Neuron (in vitro differentiated cells): ENCODE data around the gene NFASC.

Experiments used
- H2AFZ ChIP-seq: one replicate; pipeline ENCODE4 v1.6.1; 2013; ENCODE audit warnings: low read depth, mild to moderate bottlenecking, inconsistent platforms, low read length, moderate library complexity
- H3K27me3 ChIP-seq: one replicate; pipeline ENCODE4 v1.6.1; 2013; ENCODE audit warnings: low read length; ENCODE audit not compliant: insufficient read depth
- H3K36me3 ChIP-seq: one replicate; pipeline ENCODE4 v1.6.1; 2013; ENCODE audit warnings: low read length; ENCODE audit not compliant: insufficient read depth
- H3K4me1 ChIP-seq: one replicate; pipeline ENCODE4 v1.6.1; 2013; ENCODE audit warnings: low read length; ENCODE audit not compliant: insufficient read depth
- H3K4me3 ChIP-seq: 2 replicates; pipeline ENCODE4 v1.5.1; 2013; ENCODE audit warnings: mild to moderate bottlenecking, low read length, moderate library complexity
- H3K9me3 ChIP-seq: one replicate; pipeline ENCODE4 v1.6.1; 2013; ENCODE audit warnings: low read length

The NFASC gene

DNA sequence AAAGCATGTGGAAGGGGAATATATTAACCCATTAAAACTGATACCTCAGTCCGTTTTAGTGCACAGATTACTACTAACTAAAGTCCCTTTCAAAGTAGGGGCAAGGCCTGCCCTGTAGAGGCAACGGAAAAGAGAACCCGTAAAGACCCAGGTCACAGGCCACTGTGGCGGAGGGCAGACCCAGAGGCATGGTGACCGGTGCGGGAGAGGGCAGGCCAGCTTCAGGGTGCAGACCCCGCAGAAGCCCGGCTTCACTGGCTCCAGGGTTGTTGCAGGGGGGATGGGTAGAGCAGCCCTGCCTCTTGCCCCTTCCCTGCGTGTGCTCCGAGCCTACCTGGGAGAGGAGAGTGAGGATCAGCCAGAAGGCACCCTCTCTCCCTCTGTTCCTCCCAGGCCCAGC lies 190.1 kb downstream of the NFASC start:
- no peaks in the 10 kb centered on the region for H3K36me3 ChIP-seq
- no peak overlapping the region for H3K4me3 ChIP-seq
- no peaks in the 10 kb centered on the region for H3K4me1 ChIP-seq
- H3K9me3 ChIP-seq: no peaks in the 10 kb centered on the region
- no peaks in the 10 kb centered on the region for H3K27me3 ChIP-seq
- no peak overlapping the region for H2AFZ ChIP-seq

DNA sequence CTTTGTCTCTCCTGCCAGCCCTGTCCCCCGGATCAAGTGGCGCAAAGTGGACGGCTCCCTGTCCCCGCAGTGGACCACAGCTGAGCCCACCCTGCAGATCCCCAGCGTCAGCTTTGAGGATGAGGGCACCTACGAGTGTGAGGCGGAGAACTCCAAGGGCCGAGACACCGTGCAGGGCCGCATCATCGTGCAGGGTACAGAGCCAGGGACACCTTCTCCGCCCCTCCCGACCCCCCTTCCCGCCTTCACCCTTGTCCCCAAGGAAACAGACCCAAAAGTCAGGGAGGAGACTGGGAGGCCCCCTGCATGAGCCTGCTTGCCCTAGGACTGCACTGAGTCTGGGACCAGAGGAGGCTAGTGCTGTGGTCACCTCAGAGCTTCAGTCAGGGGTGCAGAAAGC lies 190.6 kb downstream of the NFASC start:
- Histone ChIP-seq H3K4me1 (no peaks in the 10 kb centered on the region), H3K36me3 (no peaks in the 10 kb centered on the region), H3K9me3 (no peaks in the 10 kb centered on the region), H3K4me3 (no peak overlapping the region), H2AFZ (no peak overlapping the region), H3K27me3 (no peaks in the 10 kb centered on the region)

DNA sequence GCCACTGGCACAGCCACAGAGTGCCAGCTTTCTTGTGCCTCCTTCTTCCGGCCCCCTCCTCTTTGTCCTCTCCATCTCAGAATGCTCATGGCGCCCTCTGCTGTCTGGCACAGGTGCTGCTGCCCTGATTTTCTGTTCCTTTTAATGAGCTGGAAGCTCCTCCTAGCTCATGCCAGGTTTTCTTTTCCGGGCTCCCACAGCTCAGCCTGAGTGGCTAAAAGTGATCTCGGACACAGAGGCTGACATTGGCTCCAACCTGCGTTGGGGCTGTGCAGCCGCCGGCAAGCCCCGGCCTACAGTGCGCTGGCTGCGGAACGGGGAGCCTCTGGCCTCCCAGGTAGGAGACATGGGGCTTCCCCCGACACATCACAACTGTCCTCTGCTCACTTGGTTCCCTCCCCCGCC lies 191.0 kb downstream of the NFASC start:
- H3K4me3 ChIP-seq: no peak overlapping the region
- no peaks in the 10 kb centered on the region for H3K27me3 ChIP-seq
- H3K4me1 ChIP-seq: no peaks in the 10 kb centered on the region
- no peaks in the 10 kb centered on the region for H3K36me3 ChIP-seq
- H2AFZ ChIP-seq: no peak overlapping the region
- H3K9me3 ChIP-seq: no peaks in the 10 kb centered on the region

DNA sequence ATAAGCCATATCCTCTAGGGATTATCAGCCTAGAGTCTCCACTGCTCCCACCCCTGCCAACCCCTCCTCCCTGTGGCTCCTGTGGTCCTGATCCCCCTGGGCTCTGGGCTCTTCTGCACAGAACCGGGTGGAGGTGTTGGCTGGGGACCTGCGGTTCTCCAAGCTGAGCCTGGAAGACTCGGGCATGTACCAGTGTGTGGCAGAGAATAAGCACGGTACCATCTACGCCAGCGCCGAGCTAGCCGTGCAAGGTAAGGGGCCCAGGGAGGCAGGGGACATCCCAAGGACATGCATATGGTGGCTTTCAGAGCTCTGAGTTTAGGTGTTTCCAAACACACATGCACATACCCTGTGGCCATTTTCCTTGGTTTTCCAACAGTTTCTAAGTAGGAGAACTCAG lies 191.7 kb downstream of the NFASC start:
- Histone ChIP-seq H3K9me3 (no peaks in the 10 kb centered on the region), H2AFZ (no peak overlapping the region)

DNA sequence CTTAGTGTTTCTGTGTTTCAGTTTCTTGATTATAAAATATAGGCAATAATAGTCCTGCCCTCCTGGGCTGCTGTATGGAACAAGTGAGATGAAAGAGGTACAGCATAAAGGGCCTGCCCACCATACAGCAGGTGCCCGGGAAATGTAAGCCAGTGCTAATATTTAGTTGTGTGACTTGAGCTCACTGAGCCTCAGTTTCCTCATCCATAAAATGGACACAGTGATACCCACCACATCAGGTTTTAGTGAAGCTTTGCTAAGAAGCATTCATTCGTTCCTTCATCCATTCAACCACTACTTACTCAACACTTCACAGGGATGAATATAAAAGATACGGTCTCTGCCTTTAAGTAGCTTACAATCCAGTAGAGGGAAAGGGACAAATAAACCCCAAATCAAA lies 192.2 kb downstream of the NFASC start:
- no peaks in the 10 kb centered on the region for H3K36me3 ChIP-seq
- H3K9me3 ChIP-seq: no peaks in the 10 kb centered on the region
- H2AFZ ChIP-seq: no peak overlapping the region
- no peaks in the 10 kb centered on the region for H3K27me3 ChIP-seq
- H3K4me3 ChIP-seq: no peak overlapping the region
- H3K4me1 ChIP-seq: no peaks in the 10 kb centered on the region

More for the DNA sequence above, 191.7 kb downstream of the NFASC start:
- no peaks in the 10 kb centered on the region for H3K36me3 ChIP-seq
- no peaks in the 10 kb centered on the region for H3K4me1 ChIP-seq
- no peaks in the 10 kb centered on the region for H3K27me3 ChIP-seq
- no peak overlapping the region for H3K4me3 ChIP-seq

DNA sequence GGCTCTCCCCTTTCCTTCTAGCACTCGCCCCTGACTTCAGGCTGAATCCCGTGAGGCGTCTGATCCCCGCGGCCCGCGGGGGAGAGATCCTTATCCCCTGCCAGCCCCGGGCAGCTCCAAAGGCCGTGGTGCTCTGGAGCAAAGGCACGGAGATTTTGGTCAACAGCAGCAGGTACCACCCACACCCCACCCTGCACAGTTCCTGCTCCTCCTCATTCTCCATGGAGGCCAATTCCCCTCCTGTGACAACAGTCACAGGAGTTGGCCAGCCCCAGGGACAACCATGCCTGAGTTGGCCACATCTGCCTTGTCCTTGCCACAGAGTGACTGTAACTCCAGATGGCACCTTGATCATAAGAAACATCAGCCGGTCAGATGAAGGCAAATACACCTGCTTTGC lies 193.6 kb downstream of the NFASC start:
- H3K4me1 ChIP-seq: no peaks in the 10 kb centered on the region
- H3K9me3 ChIP-seq: no peaks in the 10 kb centered on the region
- H2AFZ ChIP-seq: no peak overlapping the region
- no peaks in the 10 kb centered on the region for H3K27me3 ChIP-seq
- H3K4me3 ChIP-seq: no peak overlapping the region
- H3K36me3 ChIP-seq: no peaks in the 10 kb centered on the region

DNA sequence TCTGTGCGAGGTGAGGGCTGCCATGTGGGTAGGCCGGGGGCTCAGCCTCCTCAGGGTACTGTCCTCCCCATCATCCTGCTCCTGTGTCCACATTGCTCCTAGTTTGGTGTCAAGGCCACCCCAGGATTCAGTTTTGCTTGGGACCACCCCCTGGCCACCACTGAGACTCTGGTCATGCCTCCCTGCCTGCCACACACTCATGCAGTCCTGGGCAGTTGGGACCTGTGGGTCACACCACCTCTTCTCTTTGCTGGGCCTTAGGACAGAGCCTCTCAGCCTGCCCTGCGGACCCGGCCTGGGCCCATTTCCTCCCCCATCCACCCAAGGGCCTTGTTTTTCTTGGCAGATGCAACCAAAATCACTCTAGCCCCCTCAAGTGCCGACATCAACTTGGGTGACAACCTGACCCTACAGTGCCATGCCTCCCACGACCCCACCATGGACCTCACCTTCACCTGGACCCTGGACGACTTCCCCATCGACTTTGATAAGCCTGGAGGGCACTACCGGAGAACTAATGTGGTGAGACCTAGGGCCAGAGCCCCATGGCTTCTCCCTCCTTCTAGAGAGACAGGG lies 194.2 kb downstream of the NFASC start:
- no peak overlapping the region for H2AFZ ChIP-seq

DNA sequence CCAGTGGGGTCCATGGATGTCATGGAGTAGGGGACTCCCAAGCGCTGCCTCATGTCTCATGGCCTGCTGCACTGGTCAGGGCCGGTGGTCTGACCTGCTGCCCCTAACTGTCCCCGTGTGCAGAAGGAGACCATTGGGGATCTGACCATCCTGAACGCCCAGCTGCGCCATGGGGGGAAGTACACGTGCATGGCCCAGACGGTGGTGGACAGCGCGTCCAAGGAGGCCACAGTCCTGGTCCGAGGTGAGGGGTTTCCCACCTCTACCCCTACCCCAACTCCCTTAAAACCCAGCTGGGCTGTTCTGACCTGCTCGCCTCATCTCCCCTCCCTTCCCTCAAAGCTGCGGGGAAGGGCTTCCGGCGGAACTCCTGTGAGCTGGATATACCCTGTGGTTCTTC lies 195.0 kb downstream of the NFASC start:
- no peak overlapping the region for H3K4me3 ChIP-seq
- H2AFZ ChIP-seq: no peak overlapping the region
- no peaks in the 10 kb centered on the region for H3K27me3 ChIP-seq
- no peaks in the 10 kb centered on the region for H3K4me1 ChIP-seq
- no peaks in the 10 kb centered on the region for H3K36me3 ChIP-seq
- no peaks in the 10 kb centered on the region for H3K9me3 ChIP-seq

More for the DNA sequence above, 194.2 kb downstream of the NFASC start:
- Histone ChIP-seq H3K9me3 (no peaks in the 10 kb centered on the region), H3K4me3 (no peak overlapping the region), H3K4me1 (no peaks in the 10 kb centered on the region), H3K27me3 (no peaks in the 10 kb centered on the region), H3K36me3 (no peaks in the 10 kb centered on the region)

DNA sequence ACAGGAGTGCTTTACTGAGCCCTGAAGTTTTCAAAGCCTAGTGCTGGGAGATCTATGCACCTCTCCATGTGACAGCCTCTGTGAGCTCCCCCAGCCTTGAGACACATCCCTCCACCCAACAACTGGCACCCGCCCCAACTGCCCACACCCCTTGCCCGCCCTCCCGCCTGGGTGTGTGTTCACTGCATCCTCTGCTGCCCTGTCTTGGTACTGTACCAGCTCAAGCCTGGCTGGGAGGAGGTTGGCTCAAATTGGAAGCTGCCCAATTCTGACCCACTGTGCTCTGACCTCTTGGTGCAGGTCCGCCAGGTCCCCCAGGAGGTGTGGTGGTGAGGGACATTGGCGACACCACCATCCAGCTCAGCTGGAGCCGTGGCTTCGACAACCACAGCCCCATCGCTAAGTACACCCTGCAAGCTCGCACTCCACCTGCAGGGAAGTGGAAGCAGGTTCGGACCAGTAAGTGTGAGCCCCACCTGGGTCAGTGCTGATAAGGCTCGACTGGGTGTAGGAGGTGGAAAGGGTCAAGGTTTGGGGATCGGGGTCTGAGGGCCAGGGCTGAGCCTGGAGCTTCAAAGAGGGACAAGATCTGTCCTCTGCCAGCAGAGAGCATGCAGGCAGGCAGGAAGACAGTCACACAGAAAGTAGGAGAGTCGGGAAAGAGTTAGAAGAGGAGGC lies 195.6 kb downstream of the NFASC start:
- no peak overlapping the region for H3K4me3 ChIP-seq

DNA sequence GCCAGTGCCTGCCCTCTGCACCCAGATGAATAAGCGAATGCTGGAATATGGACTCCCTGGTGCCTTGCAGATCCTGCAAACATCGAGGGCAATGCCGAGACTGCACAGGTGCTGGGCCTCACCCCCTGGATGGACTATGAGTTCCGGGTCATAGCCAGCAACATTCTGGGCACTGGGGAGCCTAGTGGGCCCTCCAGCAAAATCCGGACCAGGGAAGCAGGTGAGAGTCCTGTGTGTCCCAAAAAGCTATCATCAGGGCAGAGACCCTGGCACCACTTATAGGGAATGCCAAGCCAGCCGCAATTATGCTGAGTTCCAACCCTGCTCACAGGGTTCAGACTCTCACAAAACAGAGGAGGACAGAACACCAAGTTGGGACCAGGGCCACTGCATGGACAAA lies 196.4 kb downstream of the NFASC start:
- Histone ChIP-seq H3K27me3 (no peaks in the 10 kb centered on the region), H3K4me1 (peaks cover 4% of the 10 kb centered on the region), H3K4me3 (no peak overlapping the region), H3K9me3 (no peaks in the 10 kb centered on the region), H3K36me3 (no peaks in the 10 kb centered on the region), H2AFZ (no peak overlapping the region)

More for the DNA sequence above, 195.6 kb downstream of the NFASC start:
- no peak overlapping the region for H2AFZ ChIP-seq
- no peaks in the 10 kb centered on the region for H3K27me3 ChIP-seq
- H3K9me3 ChIP-seq: no peaks in the 10 kb centered on the region
- H3K4me1 ChIP-seq: peaks cover 3% of the 10 kb centered on the region
- no peaks in the 10 kb centered on the region for H3K36me3 ChIP-seq

DNA sequence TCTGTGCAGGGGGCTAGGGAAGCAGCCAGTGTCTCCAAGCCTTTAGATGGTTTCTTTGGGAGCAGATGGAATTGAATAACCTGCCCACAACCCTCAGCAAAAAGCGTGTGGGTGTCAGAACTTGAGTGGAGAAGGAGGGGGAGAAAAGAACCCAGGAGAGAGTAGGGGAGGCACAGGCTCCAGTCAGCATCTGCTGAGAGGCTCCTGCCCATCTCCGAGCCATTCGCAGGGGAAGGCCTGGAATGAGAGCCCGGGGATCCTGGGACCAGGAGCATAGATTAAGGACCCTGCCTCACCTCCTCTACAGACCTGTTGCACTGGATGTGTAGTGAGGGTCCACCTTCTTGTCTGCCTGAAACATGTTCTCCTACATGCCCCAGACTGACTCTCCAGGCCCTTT lies 197.3 kb downstream of the NFASC start:
- no peaks in the 10 kb centered on the region for H3K9me3 ChIP-seq
- H3K4me1 ChIP-seq: peaks cover 4% of the 10 kb centered on the region
- no peak overlapping the region for H2AFZ ChIP-seq
- no peak overlapping the region for H3K4me3 ChIP-seq
- no peaks in the 10 kb centered on the region for H3K27me3 ChIP-seq
- H3K36me3 ChIP-seq: no peaks in the 10 kb centered on the region

DNA sequence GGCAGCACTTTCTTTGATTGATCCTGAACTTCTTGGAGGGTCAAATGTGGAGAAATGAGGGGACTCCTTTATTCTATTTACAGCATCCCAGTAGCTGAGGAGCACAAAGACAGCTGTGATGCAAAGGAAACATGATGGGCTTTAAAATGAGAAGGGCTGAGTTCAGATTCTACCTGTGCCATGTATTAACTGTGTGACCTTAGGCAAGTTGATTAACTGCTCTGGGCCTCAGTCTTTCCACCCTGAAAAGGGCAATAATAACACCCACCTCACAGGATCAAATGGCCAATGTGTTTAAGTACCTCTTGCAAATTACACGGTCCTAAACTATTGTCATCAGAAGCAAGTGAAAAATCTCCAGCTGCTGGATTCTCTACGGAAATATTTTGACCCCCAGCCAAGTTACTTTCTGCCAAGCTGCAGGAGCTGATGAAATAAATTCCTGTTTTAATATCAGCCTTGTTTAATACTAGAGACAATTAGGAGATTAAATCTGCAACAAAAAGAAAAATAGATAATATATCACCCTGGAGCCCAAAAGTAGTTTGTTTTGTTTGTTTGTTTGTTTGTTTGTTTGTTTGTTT lies 197.9 kb downstream of the NFASC start:
- H3K4me3 ChIP-seq: no peak overlapping the region
- peaks cover 4% of the 10 kb centered on the region for H3K4me1 ChIP-seq
- no peaks in the 10 kb centered on the region for H3K27me3 ChIP-seq
- no peak overlapping the region for H2AFZ ChIP-seq
- no peaks in the 10 kb centered on the region for H3K9me3 ChIP-seq
- no peaks in the 10 kb centered on the region for H3K36me3 ChIP-seq

DNA sequence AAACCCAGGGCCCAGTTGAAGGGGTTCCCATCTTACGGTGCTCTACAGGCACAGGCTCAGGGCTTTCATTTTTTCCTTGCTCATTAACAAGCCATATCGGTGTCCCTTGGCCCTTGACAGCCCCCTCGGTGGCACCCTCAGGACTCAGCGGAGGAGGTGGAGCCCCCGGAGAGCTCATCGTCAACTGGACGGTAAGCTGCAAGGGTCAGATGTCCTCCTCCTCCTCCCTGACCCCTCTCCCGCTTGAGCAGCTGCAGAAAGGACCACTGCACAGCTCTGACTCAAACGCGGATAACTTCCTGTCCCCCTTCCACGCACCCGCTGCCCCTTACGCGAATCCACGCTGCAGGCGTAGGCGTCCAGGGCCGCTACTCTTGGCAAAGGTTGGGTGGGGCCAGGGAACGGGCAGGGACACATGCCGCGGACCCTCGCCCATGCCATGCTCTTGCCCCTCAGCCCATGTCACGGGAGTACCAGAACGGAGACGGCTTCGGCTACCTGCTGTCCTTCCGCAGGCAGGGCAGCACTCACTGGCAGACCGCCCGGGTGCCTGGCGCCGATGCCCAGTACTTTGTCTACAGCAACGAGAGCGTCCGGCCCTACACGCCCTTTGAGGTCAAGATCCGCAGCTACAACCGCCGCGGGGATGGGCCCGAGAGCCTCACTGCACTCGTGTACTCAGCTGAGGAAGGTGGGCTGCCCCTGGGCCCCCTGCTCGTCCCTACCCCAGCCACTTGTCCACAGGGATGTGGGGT lies 198.9 kb downstream of the NFASC start:
- Histone ChIP-seq H3K9me3 (no peaks in the 10 kb centered on the region), H3K27me3 (no peaks in the 10 kb centered on the region), H3K4me3 (no peak overlapping the region), H3K36me3 (no peaks in the 10 kb centered on the region), H2AFZ (no peak overlapping the region), H3K4me1 (peaks cover 4% of the 10 kb centered on the region)
